Calu3 (cell line): ENCODE data around the gene AGPAT3. TPM values are rescaled to one million over a fixed set of nuclear protein-coding genes. Genes with fewer than 3 reads are reported as not detected.

ENCODE experiments used
- BruUV-seq: library from RNA; stranded (reverse); fragments of 400-500 nt; replicated peaks from 2 replicates; lab custom pipeline; 2021; lab: Mats Ljungman, UMichigan
- CTCF ChIA-PET: fragments of 300-600 bp; sonication (Branson Sonifier 250); formaldehyde crosslinking; loops from one replicate; lab custom pipeline; 2022; ENCODE audit warnings: antibody characterized with exemption; lab: Charles Lee
- DNase-seq: peaks from one replicate; pipeline ENCODE4 v3.0.0; 2022
- H3K27ac Mint-ChIP-seq: one replicate; pipeline ENCODE4 v1.8.0; 2022; ENCODE audit warnings: mixed read lengths; ENCODE audit not compliant: unreplicated experiment
- H3K27me3 Mint-ChIP-seq: one replicate; pipeline ENCODE4 v1.8.0; 2022; ENCODE audit warnings: mixed read lengths; ENCODE audit not compliant: unreplicated experiment
- H3K36me3 Mint-ChIP-seq: one replicate; pipeline ENCODE4 v1.8.0; 2022; ENCODE audit warnings: mild to moderate bottlenecking, moderate library complexity, mixed read lengths; ENCODE audit not compliant: insufficient read depth, unreplicated experiment
- H3K4me1 Mint-ChIP-seq: one replicate; pipeline ENCODE4 v1.8.0; 2022; ENCODE audit warnings: mild to moderate bottlenecking, low read depth, mixed read lengths; ENCODE audit not compliant: unreplicated experiment
- H3K4me3 Mint-ChIP-seq: one replicate; pipeline ENCODE4 v1.8.0; 2022; ENCODE audit warnings: mild to moderate bottlenecking, low read depth, moderate library complexity, mixed read lengths; ENCODE audit not compliant: unreplicated experiment
- H3K9me3 Mint-ChIP-seq: one replicate; pipeline ENCODE4 v1.8.0; 2022; ENCODE audit warnings: low read depth, mixed read lengths; ENCODE audit not compliant: unreplicated experiment
- CTCF ChIP-seq: fragments of 200-600 bp; IDR thresholded peaks from one replicate; pipeline ENCODE4 v1.8.0; 2022; ENCODE audit warnings: antibody characterized with exemption; ENCODE audit not compliant: unreplicated experiment
- intact Hi-C: fragments of 100-400 bp; cut with micrococcal nuclease; formaldehyde crosslinking; loops from one replicate; pipeline ENCODE4 v1.10.0; 2022; ENCODE audit not compliant: unreplicated experiment
- total RNA-seq: library from RNA; stranded (reverse); gene quantifications from 2 replicates; pipeline ENCODE4 v1.2.3, GENCODE V29; 2022

AGPAT3 gene
- total RNA-seq, 1 experiment from 2014 or later = 61.2 TPM

- intact Hi-C loops = no loop called here
- DNase-seq = no peak
- H3K36me3 Mint-ChIP-seq = peaks cover 4% of the 10 kb centered on the region
- no peaks in the 10 kb centered on the region for H3K4me1 Mint-ChIP-seq
- no peaks in the 10 kb centered on the region for H3K9me3 Mint-ChIP-seq
- TF ChIP-seq CTCF = no peak
- BruUV-seq = no TSS peak
- no peaks in the 10 kb centered on the region for H3K27me3 Mint-ChIP-seq
- H3K27ac Mint-ChIP-seq = no peak overlapping the region
- CTCF ChIA-PET = no interaction called here
- H3K4me3 Mint-ChIP-seq = no peak overlapping the region
Observed at GRCh38 chr21:43956670-43957035, 91.6 kb downstream of the AGPAT3 start.

GRCh38 chr21:43957128-43957571, 92.1 kb downstream of the AGPAT3 start:
- intact Hi-C loops = no loop called here
- CTCF ChIA-PET = no interaction called here
- no peak overlapping the region for H3K4me3 Mint-ChIP-seq
- H3K27ac Mint-ChIP-seq = no peak overlapping the region
- no peak for DNase-seq
- H3K27me3 Mint-ChIP-seq = no peaks in the 10 kb centered on the region
- no peaks in the 10 kb centered on the region for H3K4me1 Mint-ChIP-seq
- no peak for TF ChIP-seq CTCF
- BruUV-seq = no TSS peak
- H3K36me3 Mint-ChIP-seq = peaks cover 4% of the 10 kb centered on the region
- H3K9me3 Mint-ChIP-seq = no peaks in the 10 kb centered on the region

- TF ChIP-seq CTCF = no peak
- Mint-ChIP-seq H3K36me3 (peaks cover 4% of the 10 kb centered on the region), H3K4me1 (no peaks in the 10 kb centered on the region), H3K4me3 (no peak overlapping the region), H3K9me3 (no peaks in the 10 kb centered on the region), H3K27ac (no peak overlapping the region), H3K27me3 (no peaks in the 10 kb centered on the region)
- CTCF ChIA-PET = no interaction called here
- intact Hi-C loops = no loop called here
- BruUV-seq = no TSS peak
- DNase-seq = no peak
Observed at GRCh38 chr21:43957611-43958362, 92.8 kb downstream of the AGPAT3 start.

GRCh38 chr21:43958364-43959158, 93.5 kb downstream of the AGPAT3 start:
- Mint-ChIP-seq H3K4me1 (no peaks in the 10 kb centered on the region), H3K9me3 (no peaks in the 10 kb centered on the region), H3K4me3 (no peak overlapping the region), H3K27me3 (no peaks in the 10 kb centered on the region), H3K36me3 (peaks cover 4% of the 10 kb centered on the region), H3K27ac (no peak overlapping the region)
- no TSS peak for BruUV-seq
- TF ChIP-seq CTCF = no peak
- DNase-seq = no peak
- intact Hi-C loops = no loop called here
- CTCF ChIA-PET = no interaction called here
